CD4-positive, alpha-beta T cell treated with Interleukin-4 for 1 hour (primary cell): Measurements from ENCODE around the gene ZC3H12A.
A peak's percentile ranks its signal among the peaks of the same experiment; 100 is the strongest.

Source experiments
- DNase-seq, 2 donors: peaks; one replicate each; pipeline ENCODE4 v3.0.0-alpha.2; 2020 to 2022

The ZC3H12A gene

GRCh38 chr1:37479255-37480124 is 5.1 kb downstream of the ZC3H12A start:
- peak; percentile 92 for DNase-seq

- DNase-seq, result no peak
These were observed 5.7 kb downstream of the ZC3H12A start for GRCh38 chr1:37480125-37480466.

- DNase-seq, result peak in 1 of 2 donors; percentile 15
These were observed 6.4 kb downstream of the ZC3H12A start for GRCh38 chr1:37480581-37481288.

GRCh38 chr1:37481289-37482003 is 7.1 kb downstream of the ZC3H12A start:
- peak in 1 of 2 donors; percentile 29 for DNase-seq

- DNase-seq, result peak in 1 of 2 donors; percentile 10
These were observed 7.8 kb downstream of the ZC3H12A start for GRCh38 chr1:37482004-37482785.

- no peak for DNase-seq
These were observed 8.7 kb downstream of the ZC3H12A start for GRCh38 chr1:37482796-37483744.

- DNase-seq, result peak in 1 of 2 donors; percentile 17
These were observed 9.4 kb downstream of the ZC3H12A start for GRCh38 chr1:37483785-37484184.

GRCh38 chr1:37484325-37485051 is 10.1 kb downstream of the ZC3H12A start:
- no peak for DNase-seq

- DNase-seq, result no peak
These were observed 11.7 kb downstream of the ZC3H12A start for GRCh38 chr1:37485902-37486679.

- peak; percentile 74 to 80 for DNase-seq
These were observed 12.6 kb downstream of the ZC3H12A start for GRCh38 chr1:37486680-37487618.

- no peak for DNase-seq
These were observed 13.2 kb downstream of the ZC3H12A start for GRCh38 chr1:37487619-37487984.

- DNase-seq, result no peak
These were observed 19.1 kb downstream of the ZC3H12A start for GRCh38 chr1:37493336-37494098.

GRCh38 chr1:37495875-37496274 is 21.5 kb downstream of the ZC3H12A start:
- DNase-seq, result no peak

- DNase-seq, result no peak
These were observed 23.5 kb downstream of the ZC3H12A start for GRCh38 chr1:37497832-37498231.

- DNase-seq, result no peak
These were observed 24.7 kb downstream of the ZC3H12A start for GRCh38 chr1:37498872-37499617.

- no peak for DNase-seq
These were observed 27.3 kb downstream of the ZC3H12A start for GRCh38 chr1:37501661-37502060.

GRCh38 chr1:37502104-37502503 is 27.7 kb downstream of the ZC3H12A start:
- DNase-seq, result no peak
